Measurements from ENCODE around the gene SDC4. TPM values are rescaled to one million over a fixed set of nuclear protein-coding genes. Genes with fewer than 3 reads are reported as not detected.
A peak's percentile ranks its signal among the peaks of the same experiment; 100 is the strongest.

SDC4 gene, protein sequence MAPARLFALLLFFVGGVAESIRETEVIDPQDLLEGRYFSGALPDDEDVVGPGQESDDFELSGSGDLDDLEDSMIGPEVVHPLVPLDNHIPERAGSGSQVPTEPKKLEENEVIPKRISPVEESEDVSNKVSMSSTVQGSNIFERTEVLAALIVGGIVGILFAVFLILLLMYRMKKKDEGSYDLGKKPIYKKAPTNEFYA
- 100 to 1,000 TPM in 2 of 4 donors, 10 to 100 TPM in 2; 50.4 to 168 (median 97.8) TPM for total RNA-seq

DNA sequence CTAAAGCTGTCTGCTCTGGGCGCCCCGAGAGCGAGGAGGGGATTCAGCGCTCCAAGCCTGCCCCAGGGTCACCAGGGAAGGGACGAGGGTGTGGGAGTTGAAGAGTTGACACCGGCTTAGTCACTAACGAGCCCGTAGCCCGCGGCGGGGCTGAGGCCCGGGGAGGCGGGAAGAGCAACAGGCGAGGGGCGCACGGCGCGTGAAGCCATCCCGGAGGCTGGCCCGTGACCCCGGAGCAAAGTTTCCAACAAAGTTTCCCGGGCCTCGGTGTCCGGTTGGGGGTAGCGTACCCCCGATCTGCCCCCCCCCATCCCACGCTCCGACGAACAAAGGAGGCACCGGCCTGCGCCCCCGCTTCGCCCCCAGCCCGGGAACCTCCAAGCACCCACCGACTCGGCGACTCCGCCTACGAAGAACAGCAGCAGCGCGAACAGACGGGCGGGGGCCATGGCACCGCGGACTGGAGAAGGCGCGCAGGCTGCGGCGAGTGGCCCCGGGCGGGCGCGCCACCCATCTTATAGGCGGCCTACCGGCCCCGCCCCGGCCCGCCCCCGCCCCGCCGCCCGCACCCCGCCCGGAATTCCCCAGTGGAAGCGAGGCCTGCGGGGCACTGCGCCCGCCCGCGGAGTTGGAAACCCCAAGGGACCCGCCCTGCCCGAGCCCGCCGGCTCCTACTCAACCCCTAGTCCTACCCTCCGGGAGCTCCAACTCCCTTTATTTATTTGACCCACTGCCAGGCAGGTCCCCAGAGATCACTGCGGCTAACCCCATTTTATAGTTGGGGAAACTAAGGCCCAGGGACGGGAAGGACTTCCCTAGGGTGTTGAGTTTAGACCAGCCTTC lies at the start of gene SDC4:
Gene SDC4, minus strand, starts transcription at position 489 of the 843 bp plus-strand sequence. Its CDS starts 40 bp downstream, at position 449.
- peaks cover 21 to 45% of the 10 kb centered on the region in 2 donors for H3K4me1 ChIP-seq
- H3K4me3 ChIP-seq = peak within 1 kb of the TSS; percentile 60 to 97 (median 91)
- TF ChIP-seq, protein P1, sequence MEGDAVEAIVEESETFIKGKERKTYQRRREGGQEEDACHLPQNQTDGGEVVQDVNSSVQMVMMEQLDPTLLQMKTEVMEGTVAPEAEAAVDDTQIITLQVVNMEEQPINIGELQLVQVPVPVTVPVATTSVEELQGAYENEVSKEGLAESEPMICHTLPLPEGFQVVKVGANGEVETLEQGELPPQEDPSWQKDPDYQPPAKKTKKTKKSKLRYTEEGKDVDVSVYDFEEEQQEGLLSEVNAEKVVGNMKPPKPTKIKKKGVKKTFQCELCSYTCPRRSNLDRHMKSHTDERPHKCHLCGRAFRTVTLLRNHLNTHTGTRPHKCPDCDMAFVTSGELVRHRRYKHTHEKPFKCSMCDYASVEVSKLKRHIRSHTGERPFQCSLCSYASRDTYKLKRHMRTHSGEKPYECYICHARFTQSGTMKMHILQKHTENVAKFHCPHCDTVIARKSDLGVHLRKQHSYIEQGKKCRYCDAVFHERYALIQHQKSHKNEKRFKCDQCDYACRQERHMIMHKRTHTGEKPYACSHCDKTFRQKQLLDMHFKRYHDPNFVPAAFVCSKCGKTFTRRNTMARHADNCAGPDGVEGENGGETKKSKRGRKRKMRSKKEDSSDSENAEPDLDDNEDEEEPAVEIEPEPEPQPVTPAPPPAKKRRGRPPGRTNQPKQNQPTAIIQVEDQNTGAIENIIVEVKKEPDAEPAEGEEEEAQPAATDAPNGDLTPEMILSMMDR (IDR thresholded peaks at IDR 0.05 in 4 of 5, conservative IDR thresholded peaks at IDR 0.05 in 1 of 5) = no peak
- TF ChIP-seq POLR2A (IDR thresholded peaks at IDR 0.05) = peak; percentile 99
- intact Hi-C loops (cut with DNase I; ENCODE audit: low total_unique reads) (no loop called here), in situ Hi-C loops (cut with MboI; ENCODE audit: low sequenced_read_pairs in 4 of 4) (loop anchor here in 2 of 4 donors (25.0 kb wide), 2 partner anchors 1136 to 1161 kb away; partner anchors contain the start of genes JPH2 (in 1 of the 2) and OSER1 (in 1 of the 2))
- ATAC-seq (peak; percentile 35 to 45), DNase-seq (peak; percentile 65 to 86)
- no peaks in the 10 kb centered on the region for H3K9me3 ChIP-seq
- peak within 1 kb of the TSS; percentile 90 to 100 (median 98) for H3K27ac ChIP-seq
- no peaks in the 10 kb centered on the region for H3K36me3 ChIP-seq
- H3K27me3 ChIP-seq = no peaks in the 10 kb centered on the region

DNA sequence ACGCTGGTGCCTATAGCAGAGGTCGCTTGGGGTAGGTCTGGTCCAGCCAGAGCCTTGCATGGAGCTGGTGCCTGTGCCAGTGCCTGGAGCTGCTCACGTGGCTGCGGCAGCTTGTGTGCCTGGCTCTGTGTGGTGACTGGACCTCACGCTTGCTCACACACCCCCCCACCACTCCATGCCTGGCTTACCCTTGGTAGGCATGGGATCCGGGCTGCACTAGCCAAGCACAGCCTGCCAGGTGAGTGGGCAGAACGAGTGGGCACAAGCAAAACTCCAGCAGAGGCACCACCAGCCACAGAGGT lies 46.8 kb upstream of the SDC4 start:
- Histone ChIP-seq H3K27ac (no peak overlapping the region), H3K4me1 (no peaks in the 10 kb centered on the region), H3K27me3 (no peaks in the 10 kb centered on the region), H3K4me3 (no peak overlapping the region), H3K9me3 (no peaks in the 10 kb centered on the region), H3K36me3 (no peaks in the 10 kb centered on the region)
- TF ChIP-seq POLR2A (IDR thresholded peaks at IDR 0.05) = no peak
- TF ChIP-seq, protein P1 (IDR thresholded peaks at IDR 0.05 in 4 of 5, conservative IDR thresholded peaks at IDR 0.05 in 1 of 5) = no peak
- no peak for DNase-seq
- in situ Hi-C loops (cut with MboI; ENCODE audit: low sequenced_read_pairs in 4 of 4) = no loop called here
- ATAC-seq = no peak
- intact Hi-C loops (cut with DNase I; ENCODE audit: low total_unique reads) = no loop called here

DNA sequence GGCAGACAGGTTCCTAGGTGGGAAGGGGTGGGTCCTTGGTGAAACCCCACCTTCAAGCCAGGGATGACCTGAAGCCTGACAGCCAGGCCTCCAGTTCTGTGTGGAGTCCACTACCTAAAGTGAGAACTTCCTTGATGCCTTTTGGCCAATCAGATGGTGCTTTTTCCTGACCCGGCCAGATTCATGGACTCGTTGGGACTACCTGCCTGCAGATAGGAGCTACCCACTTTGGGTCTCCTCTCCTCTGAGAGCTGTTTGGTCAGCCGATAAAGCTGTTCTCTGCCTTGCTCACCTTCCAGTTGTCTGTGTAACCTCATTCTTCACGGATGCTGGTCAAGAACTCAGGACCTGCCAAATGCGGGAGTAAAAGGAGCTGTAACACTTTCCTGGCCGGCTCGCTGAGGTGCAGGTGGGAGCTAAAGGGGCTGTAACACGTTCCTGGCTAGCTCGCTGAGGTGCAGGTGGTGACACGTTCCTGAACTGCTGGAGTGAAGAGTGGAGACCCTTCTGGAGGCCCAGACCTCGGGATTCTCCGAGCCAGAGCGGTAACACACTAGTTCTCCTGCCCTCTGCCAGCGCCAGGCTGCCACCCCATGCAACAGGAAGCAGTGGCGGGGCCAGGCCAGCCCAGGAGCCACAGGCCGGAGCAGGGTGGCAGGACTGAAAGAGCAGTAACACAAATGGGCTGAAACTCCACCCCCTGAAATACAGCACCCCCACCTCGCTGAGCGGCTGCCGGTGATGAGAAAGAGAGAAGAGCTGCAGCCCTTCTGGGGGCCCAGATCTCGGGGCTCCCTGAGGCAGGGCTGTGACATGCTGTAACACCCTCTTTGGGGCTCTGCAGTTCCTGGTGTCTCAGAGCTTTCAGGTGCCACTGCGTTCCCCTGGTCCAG lies 46.2 kb upstream of the SDC4 start:
- H3K9me3 ChIP-seq = no peaks in the 10 kb centered on the region
- ATAC-seq (no peak), DNase-seq (no peak)
- no peak overlapping the region for H3K4me3 ChIP-seq
- H3K27ac ChIP-seq = no peak overlapping the region
- TF ChIP-seq, protein P1 (IDR thresholded peaks at IDR 0.05 in 4 of 5, conservative IDR thresholded peaks at IDR 0.05 in 1 of 5) = no peak
- no peak for TF ChIP-seq POLR2A (IDR thresholded peaks at IDR 0.05)
- no peaks in the 10 kb centered on the region for H3K36me3 ChIP-seq
- H3K4me1 ChIP-seq = no peaks in the 10 kb centered on the region
- H3K27me3 ChIP-seq = no peaks in the 10 kb centered on the region
- in situ Hi-C loops (cut with MboI; ENCODE audit: low sequenced_read_pairs in 4 of 4) = no loop called here
- intact Hi-C loops (cut with DNase I; ENCODE audit: low total_unique reads) = no loop called here

DNA sequence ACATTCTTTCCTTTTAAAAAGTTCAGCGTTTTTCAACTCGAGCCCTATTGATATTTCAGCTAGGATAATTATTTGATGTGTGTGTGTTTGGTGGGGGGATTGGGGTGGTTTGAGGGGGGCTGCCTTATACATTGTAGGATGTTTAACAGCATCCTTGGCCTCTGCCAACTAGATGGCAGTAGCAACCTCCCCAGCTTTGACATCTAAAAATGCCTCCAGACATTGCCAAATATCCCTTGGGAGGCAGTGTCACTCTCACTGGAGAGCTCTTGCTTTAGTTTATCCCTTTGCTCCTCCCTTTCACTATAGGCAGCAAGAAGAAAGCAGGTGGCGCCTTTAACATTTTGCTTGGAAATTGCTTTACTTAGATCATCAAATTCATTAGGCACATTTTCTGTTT lies 44.5 kb upstream of the SDC4 start:
- no peak for ATAC-seq
- Histone ChIP-seq H3K4me3 (no peak overlapping the region), H3K36me3 (no peaks in the 10 kb centered on the region), H3K27me3 (no peaks in the 10 kb centered on the region), H3K9me3 (no peaks in the 10 kb centered on the region), H3K27ac (no peak overlapping the region), H3K4me1 (no peaks in the 10 kb centered on the region)
- TF ChIP-seq, protein P1 (IDR thresholded peaks at IDR 0.05 in 4 of 5, conservative IDR thresholded peaks at IDR 0.05 in 1 of 5) = no peak
- no peak for TF ChIP-seq POLR2A (IDR thresholded peaks at IDR 0.05)
- no peak for DNase-seq
- intact Hi-C loops (cut with DNase I; ENCODE audit: low total_unique reads) = no loop called here
- in situ Hi-C loops (cut with MboI; ENCODE audit: low sequenced_read_pairs in 4 of 4) = no loop called here
